Hepatocyte (in vitro differentiated cells): ENCODE data around the gene COX19.

Source experiments
- CTCF ChIP-seq: fragments of 200-600 bp; sonication (generic); IDR thresholded peaks from 2 replicates; pipeline ENCODE4 v1.5.1; 2016; ENCODE audit warnings: antibody characterized with exemption, mild to moderate bottlenecking; ENCODE audit not compliant: poor library complexity
- EZH2 ChIP-seq: fragments of 200-600 bp; sonication (generic); IDR thresholded peaks from 2 replicates; pipeline ENCODE4 v1.6.1; 2016; ENCODE audit warnings: antibody characterized with exemption, mild to moderate bottlenecking, borderline replicate concordance
- EZH2phosphoT487 ChIP-seq: fragments of 200-600 bp; sonication (generic); IDR thresholded peaks from one replicate; pipeline ENCODE4 v1.6.1; 2018; ENCODE audit warnings: antibody characterized with exemption, mild to moderate bottlenecking, low read depth, moderate library complexity; ENCODE audit not compliant: unreplicated experiment, severe bottlenecking

DNA sequence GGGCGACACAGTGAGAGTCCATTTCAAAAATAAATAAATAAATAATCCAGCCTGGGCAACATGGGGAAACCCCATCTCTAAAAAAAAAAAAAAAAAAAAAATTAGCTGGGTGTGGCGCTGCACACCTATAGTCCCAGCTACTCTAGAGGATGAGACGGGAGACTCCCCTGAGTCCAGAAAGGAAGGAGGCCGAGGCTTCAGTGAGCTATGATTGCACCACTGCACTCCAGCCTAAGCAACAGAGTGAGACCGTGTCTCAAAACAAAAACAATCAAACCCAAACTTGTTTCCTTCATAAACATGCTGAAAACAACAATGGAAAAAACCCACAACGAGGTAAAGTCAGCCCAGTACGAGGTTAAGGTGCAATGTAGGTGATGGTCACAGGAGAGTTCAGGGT is 1.2 kb downstream of the COX19 start:
- TF ChIP-seq CTCF, result no peak
- TF ChIP-seq EZH2phosphoT487, result no peak
- no peak for TF ChIP-seq EZH2
